HFF-Myc (cell line): ENCODE results near the gene MRFAP1L1.
"Not testable (repeated sequence)": the region's sequence is repeated elsewhere in the genome, so short reads cannot be mapped to it uniquely, and the experiment has no call there.

Experiments used
- DNase-seq: peaks from one replicate; pipeline ENCODE4 v3.0.0-alpha.2; 2011; ENCODE audit warnings: low read depth; ENCODE audit errors: extremely low read depth
- H3K4me3 ChIP-seq: replicated peaks from 2 replicates; pipeline ENCODE4 v1.5.1; 2011; ENCODE audit warnings: low read depth, mild to moderate bottlenecking, control low read depth, low read length
- TF ChIP-seq, protein P1 (sequence below): IDR thresholded peaks from 2 replicates; pipeline ENCODE4 v1.5.1; 2012; ENCODE audit warnings: mild to moderate bottlenecking, low read depth, low read length, control low read depth; ENCODE audit errors: missing control alignments

The MRFAP1L1 gene

DNA sequence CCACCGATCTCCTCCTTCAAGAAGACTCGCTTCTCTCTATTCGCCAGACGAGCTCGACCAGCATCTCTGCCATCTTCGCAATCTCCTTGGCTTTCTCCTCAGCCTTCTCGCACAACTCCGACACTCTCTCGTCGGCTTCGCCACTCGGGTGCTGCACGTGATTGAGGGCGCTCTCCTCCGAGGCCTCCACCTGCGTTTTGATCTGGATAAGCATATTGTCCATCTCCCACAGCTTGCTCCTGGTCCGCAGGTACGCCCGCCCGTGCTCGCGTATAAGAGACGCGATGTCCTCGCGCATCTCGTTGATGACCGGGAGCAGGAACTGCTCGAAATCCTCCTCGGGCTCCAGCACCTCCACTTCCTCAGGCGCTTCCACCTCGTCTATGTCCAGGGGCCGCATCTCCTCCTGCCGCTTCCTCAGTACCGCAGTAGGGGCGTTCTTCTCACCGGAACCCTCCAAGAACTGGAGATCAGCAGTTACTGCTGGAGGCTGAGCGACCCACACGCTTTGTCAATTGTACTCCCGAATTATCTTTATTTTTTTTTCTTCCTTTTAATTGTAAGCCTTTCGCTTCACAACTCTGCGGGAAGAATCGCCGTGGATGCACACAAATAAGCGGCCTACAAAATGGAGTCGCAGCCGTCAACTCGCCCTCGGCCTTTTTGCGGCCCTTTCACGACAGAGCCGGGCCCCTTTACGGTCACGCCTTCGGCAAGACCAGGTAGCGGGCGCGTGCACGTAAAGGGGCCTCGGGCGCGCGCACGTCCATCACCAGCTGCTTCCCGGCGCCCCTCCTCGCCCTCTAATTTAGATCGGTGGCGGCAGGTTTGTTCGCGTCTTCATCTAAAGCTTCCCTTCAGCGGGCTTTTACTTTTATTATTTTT lies at the start of gene MRFAP1L1:
Gene MRFAP1L1, minus strand, starts transcription at position 636 of the 885 bp plus-strand sequence. Its CDS starts 236 bp downstream, at position 400.
- DNase-seq, result peak; percentile 81
- peak within 1 kb of the TSS; percentile 78 for H3K4me3 ChIP-seq
- TF ChIP-seq, protein P1, sequence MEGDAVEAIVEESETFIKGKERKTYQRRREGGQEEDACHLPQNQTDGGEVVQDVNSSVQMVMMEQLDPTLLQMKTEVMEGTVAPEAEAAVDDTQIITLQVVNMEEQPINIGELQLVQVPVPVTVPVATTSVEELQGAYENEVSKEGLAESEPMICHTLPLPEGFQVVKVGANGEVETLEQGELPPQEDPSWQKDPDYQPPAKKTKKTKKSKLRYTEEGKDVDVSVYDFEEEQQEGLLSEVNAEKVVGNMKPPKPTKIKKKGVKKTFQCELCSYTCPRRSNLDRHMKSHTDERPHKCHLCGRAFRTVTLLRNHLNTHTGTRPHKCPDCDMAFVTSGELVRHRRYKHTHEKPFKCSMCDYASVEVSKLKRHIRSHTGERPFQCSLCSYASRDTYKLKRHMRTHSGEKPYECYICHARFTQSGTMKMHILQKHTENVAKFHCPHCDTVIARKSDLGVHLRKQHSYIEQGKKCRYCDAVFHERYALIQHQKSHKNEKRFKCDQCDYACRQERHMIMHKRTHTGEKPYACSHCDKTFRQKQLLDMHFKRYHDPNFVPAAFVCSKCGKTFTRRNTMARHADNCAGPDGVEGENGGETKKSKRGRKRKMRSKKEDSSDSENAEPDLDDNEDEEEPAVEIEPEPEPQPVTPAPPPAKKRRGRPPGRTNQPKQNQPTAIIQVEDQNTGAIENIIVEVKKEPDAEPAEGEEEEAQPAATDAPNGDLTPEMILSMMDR, result no peak

DNA sequence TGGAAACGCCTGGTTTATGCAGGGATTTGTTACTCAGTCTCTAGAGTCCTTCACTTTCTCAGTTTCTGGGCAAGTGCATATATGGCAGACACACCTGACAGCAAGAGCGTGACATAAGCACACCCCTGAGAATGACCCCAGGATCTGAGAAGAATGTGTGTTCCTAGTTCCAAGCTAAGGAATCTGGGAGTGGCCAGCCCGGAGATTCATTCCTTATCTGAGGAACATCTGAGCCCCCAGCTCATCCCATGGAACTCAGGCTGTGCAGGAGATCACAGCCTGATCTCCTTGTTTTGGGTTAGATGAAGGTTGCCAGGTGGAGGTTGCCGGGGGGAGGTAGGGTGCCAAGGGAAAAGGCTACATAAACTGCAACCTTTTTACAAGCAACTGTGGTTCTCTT lies 49.1 kb upstream of the MRFAP1L1 start:
- no peak for DNase-seq
- no peak overlapping the region for H3K4me3 ChIP-seq
- TF ChIP-seq, protein P1, result no peak

DNA sequence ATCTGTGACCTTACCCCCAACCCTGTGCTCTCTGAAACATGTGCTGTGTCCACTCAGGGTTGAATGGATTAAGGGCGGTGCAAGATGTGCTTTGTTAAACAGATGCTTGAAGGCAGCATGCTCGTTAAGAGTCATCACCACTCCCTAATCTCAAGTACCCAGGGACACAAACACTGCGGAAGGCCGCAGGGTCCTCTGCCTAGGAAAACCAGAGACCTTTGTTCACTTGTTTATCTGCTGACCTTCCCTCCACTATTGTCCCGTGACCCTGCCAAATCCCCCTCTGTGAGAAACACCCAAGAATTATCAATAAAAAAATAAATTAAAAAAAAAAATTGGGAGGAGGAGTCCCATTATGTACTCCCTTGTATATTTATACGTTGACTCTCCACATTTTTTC lies 46.7 kb upstream of the MRFAP1L1 start:
- not testable (repeated sequence) for H3K4me3 ChIP-seq, DNase-seq

DNA sequence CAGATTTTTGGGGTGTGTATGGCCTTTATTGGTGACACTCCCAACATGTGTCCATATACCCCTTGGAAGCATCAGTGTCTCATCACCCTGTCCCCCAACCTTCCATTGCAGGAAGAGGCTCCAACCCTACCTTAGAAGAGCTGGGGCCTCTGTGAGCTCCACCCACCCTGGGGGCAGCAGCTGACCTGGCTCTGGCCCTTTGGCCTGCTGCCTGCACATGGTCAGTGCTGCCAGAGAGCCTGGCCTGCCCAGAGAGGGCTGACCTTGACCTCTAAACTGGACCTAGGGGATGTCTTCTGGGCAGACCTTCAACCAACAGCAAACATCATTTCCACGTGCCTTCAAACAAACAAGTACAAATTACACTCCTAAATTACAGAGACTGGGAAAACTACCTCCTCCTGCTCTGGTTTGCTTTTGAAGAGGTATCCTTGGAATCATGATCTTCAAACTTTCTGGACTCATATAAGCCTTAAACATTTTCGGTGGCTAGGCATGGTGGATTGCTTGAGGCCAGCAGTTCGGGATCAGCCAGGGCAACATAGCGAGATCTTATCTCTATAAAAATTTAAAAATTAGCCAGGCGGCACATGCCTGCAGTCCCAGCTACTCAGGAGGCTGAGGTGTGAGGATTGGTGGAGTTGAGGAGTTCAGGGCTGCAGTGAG lies 45.6 kb upstream of the MRFAP1L1 start:
- TF ChIP-seq, protein P1, result no peak
- no peak overlapping the region for H3K4me3 ChIP-seq
- no peak for DNase-seq

DNA sequence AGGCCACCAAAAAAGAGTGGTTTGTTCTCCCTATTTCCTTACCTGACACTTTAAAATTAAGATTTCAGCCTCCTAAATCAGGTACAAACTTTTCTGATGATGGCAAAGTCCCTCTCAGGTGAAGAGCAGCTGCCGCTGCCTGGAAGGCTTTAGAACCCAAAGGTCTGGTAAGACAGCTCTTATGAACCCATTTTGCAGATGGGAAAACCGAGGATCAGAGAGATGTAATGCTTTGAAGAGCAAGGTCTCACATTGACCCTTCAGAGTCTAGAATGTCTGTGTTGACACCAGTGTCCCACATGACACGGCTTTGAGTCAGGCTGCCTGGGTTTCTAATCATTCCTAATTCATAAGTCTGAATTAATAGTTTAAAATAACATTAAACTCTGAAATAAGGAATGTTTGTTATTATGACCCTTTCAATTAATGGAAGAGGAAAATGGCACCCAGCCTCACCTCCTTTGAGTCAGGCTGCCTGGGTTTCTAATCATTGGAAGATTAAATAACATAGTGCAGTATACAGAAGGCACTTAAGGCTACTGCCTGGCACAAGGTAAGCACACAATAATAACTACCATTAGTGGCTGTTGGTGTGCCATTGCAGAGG lies 44.9 kb upstream of the MRFAP1L1 start:
- TF ChIP-seq, protein P1, result no peak
- DNase-seq, result no peak
- no peak overlapping the region for H3K4me3 ChIP-seq

DNA sequence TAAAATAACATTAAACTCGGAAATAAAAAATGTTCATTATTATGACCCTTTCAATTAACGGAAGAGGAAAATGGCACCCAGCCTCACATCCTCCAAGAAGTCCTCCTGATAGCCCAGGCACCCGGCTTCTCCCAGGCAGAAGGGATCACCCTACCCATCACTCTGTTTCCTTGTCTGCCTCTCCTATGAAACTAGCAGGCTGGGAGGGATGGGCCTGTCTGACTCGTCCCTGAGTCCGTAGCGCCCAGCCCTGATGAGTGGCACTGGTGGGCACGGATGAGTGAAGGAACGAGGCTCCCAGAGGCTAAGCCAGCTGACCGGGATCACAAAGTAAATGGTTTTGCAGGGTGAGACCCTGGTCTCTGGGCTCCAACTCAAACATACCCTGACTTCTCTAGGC lies 44.2 kb upstream of the MRFAP1L1 start:
- H3K4me3 ChIP-seq, result no peak overlapping the region
- DNase-seq, result no peak
- TF ChIP-seq, protein P1, result no peak

DNA sequence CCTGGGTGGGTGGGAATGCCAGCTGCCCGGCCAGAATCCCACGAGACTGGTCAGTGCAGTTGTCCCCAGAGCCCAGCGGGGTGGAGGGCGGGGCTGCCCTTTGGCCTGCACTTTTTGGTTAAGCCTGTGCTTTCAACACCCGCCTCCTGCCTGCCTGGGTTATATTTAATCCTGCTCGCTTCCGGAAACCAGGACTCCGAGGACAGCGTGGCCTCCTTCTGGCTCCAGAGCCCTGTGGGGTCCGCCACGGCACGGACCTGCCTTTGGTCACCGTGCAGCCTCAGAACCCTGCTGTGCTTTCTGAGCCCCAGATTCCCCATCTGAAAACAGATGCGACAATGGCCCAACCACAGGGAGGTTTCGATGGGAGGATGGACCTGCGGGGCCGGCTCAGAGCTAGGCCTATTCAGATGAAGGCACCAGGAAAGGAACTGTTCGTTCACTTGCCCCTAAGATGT lies 43.5 kb upstream of the MRFAP1L1 start:
- TF ChIP-seq, protein P1, result no peak
- H3K4me3 ChIP-seq, result no peak overlapping the region
- DNase-seq, result no peak
